GM18867 (cell line): ENCODE results near the gene ARHGAP22.

ENCODE experiments used
- ATAC-seq: cut with Tn5 transposase; IDR thresholded peaks from one replicate; pipeline ENCODE4 v1.9.1; 2021; ENCODE audit warnings: mild to moderate bottlenecking, moderate library complexity; ENCODE audit not compliant: unreplicated experiment

The ARHGAP22 gene

GRCh38 chr10:48454302-48455054 lies 150.4 kb downstream of the ARHGAP22 start:
- no peak for ATAC-seq

GRCh38 chr10:48453451-48454301 lies 151.2 kb downstream of the ARHGAP22 start:
- ATAC-seq = no peak

DNA sequence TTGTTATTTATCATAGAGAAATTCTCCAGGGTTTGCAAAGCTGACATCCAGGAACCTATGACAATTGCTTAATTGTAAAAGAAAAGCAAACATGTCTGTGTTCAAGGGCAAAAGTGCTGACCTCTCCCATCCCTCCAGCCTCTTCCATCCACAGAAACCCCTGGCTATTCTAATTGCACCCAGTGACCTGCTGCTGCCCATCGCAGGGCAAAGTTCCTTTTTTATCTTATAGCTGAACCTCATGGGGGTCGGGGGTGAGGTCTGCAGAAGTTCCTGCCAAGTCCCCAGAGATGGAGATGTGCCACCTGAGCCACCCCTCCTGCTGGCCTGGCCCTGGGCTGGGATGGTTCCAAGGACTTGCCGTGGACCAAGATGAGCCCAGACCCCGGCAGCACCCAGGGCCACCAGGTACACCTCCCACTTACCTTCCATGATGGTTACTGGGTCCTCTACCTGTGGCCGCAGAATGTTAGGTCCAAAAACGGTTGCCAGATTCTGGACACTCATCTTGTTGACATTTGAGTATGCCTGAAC lies 151.9 kb downstream of the ARHGAP22 start:
- no peak for ATAC-seq

GRCh38 chr10:48451969-48452878 lies 152.6 kb downstream of the ARHGAP22 start:
- no peak for ATAC-seq

DNA sequence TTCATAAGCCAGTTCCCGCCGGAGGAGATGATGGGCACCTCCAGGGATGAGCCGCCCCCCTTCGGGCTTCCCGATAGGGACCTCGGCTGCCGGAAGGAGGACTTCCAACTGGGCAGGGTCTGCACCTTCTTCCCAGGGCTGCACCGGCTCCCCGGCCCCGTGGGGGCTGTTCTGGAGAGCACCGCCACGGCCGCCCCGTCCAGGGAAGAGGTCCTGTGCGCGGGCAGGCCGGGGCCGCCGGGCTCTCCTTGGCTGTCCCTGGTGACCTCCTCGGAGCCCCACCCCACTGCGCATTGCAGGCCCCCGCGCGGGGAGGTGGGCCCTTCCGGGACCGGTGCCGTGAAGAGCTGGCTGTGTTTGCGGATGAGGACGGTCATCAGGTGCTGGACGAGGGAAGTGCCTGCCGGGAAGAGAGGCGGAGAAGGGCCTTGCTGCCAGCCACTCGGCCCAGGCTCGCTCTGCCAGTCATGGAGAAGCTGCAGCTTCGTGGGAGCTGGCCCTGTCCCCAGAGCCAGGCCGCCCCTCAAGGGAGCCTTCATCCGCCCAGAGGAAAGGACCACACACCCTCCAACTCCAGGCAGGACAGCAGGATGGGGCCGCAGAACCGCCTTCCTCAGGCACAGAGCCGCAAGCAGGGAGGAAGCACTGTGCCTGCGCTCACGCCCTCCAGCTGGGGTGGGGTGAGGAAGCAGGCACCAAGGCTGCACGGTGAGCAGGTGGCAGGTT lies 154.0 kb downstream of the ARHGAP22 start:
- ATAC-seq = no peak

- no peak for ATAC-seq
Observed at GRCh38 chr10:48450233-48450740, 154.6 kb downstream of the ARHGAP22 start.

- no peak for ATAC-seq
Observed at GRCh38 chr10:48449501-48450232, 155.2 kb downstream of the ARHGAP22 start.

DNA sequence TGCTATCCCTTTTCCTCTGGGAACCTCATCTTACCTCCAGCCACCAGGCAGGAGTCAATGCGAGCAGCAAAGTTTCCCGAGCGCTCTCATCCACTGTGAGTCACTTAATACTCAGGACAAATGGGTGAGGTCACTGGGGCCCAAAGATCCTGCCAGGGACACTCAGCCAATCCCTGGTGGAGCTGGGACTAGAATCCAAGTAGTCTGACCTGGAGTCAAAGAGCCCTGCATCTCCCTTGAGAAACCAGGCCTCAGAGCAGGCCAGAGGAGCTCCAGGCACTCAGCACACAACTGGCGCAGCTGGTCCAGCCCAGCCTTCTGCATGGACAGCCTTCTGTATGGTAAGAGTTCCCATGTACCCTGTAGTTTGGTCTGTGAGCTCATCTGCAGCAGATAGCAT lies 156.1 kb downstream of the ARHGAP22 start:
- ATAC-seq = no peak

GRCh38 chr10:48447356-48448215 lies 157.3 kb downstream of the ARHGAP22 start:
- no peak for ATAC-seq

DNA sequence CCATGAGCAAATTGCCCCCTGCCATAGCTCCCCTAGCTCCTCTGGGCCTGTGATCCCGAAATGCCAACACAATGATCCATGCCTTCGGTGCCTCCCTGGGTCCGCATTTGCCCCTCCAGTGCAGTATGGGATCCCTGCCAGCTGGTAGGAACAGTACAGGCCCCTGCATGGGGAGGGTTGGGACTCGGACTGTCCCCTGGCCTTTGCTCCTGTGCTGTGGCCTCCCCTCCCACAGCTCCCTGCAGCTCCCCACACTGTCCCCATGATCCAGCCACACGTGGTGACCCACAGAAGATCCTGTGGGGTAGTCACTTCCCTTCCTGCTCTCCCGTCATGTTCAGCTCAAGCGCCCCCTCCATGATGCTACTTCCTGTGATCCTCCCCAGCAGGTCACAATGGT lies 158.1 kb downstream of the ARHGAP22 start:
- no peak for ATAC-seq

- ATAC-seq = no peak
Observed at GRCh38 chr10:48445932-48446331, 158.9 kb downstream of the ARHGAP22 start.

DNA sequence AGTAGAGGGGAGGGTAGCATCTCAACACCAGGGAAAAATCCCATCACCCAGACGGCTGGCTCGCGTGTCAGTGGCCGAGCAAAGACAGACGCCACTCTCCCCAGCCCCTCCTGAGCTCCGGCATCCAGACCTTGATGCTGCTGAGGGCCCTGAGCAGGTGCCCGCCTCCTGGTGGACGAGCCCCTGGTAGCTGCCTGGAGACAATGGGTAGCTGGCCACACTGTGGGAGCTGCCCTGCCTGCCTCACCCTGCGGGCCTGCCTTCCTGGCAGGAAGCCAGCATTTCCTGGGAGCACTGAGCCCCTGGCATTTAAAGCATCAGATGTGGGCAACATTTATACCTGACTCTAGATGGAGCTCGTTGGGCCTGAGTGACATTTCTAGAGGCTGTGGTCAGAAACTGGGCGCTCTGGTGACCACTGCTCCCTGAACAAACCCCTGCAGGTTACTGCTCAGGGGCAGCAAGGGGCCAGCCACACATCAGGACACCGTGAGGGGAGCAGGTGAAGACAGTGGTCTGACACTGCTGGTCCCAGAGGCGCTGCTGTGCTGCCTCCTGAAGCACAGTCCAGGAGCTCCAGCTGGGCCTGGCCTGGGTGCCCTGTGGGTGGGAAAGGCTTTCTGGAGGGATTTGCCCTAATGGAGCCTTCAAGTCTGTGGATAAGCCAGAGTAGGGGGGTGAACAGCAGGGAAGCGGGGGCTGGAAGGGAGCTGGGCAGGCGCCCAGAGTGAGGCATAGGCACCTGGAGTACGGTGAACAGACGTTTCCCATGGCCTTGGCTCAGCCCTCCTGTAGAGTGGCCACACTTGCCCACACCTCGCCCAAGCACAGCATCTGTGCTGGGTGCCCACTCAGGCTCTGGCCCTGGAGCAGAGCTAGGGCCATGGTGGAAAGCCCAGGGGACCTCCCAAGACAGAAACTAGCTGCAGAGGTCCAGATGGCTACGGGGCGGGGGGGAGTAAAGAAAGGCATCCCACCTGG lies 159.7 kb downstream of the ARHGAP22 start:
- no peak for ATAC-seq

- no peak for ATAC-seq
Observed at GRCh38 chr10:48444266-48444665, 160.6 kb downstream of the ARHGAP22 start.

- ATAC-seq = no peak
Observed at GRCh38 chr10:48442809-48443177, 162.1 kb downstream of the ARHGAP22 start.

DNA sequence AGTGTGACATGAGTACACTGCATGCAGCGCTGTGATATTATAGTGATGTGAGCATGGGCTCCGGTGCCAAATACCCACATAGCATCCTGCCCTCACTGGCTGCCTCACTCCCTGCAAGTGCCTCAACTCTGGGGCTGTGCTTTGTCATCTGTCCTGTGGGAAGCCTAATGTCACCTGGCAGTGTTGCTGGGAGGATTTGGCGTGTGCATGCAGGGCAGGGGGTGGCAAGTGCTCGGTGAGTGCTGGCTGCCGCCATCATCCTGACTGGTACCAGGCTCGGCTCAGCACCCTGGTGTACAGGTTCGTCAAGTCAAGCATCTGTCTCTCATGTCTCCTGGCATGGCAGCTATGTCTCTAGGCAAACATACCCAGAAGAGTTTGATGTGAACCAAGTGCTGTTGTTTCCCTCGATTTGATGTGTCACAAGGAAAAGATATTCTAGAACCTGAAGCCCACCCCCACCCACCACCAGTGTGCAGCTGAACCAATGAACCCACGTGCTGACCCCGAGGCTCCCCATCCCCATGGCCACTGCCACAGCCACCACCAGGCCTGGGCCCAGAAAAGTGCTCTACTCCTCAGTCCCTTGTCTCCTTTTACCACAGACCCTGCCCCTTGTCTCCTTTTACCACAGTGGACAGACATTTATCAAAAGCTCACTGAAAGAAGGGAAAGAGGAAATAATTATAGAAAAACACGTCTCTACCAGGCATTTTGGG lies 162.6 kb downstream of the ARHGAP22 start:
- no peak for ATAC-seq

DNA sequence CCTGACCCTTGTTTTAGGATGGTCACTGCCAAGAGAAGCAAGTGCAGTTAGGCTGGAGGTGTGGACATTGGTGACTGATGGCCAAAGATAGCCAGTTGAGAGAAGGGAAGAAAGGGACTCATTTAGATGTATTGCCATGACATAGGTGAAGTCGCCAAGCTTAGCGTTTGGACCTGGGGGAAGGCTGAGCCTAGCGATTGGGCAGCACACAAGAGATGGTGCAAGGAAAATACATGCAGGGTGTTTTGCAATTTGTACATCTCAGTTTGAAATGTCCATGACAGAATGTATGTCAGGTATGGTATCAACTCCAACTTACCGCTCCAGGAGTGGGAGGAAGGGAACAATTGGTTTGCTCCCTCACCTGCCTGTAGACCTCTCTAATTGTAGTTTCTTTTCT lies 164.1 kb downstream of the ARHGAP22 start:
- ATAC-seq = no peak
